IMR-90 (cell line): ENCODE measurements around the gene ENDOU.

ENCODE experiments used
- BHLHE40 ChIP-seq: fragments of 150-350 bp; IDR thresholded peaks from 2 replicates; pipeline ENCODE4 v1.6.1; 2016; ENCODE audit warnings: mild to moderate bottlenecking, low read depth, low read length
- CEBPB ChIP-seq: IDR thresholded peaks from 2 replicates; pipeline ENCODE4 v1.6.1; 2012; ENCODE audit warnings: low read depth, low read length, improper control_type of control experiment
- CTCF ChIP-seq: conservative IDR thresholded peaks from 2 replicates; pipeline ENCODE4 v1.5.1; 2012; ENCODE audit warnings: mild to moderate bottlenecking, low read depth, low read length, improper control_type of control experiment
- ELK1 ChIP-seq: fragments of 150-350 bp; IDR thresholded peaks from 2 replicates; pipeline ENCODE4 v1.6.1; 2016; ENCODE audit warnings: low read depth, mild to moderate bottlenecking, low read length, moderate library complexity, borderline replicate concordance
- FOS ChIP-seq: fragments of 150-350 bp; IDR thresholded peaks from 2 replicates; pipeline ENCODE4 v1.6.1; 2016; ENCODE audit warnings: low read depth, low read length
- MAFK ChIP-seq: IDR thresholded peaks from 2 replicates; pipeline ENCODE4 v1.6.1; 2012; ENCODE audit warnings: low read depth, low read length, improper control_type of control experiment
- MXI1 ChIP-seq: IDR thresholded peaks from 2 replicates; pipeline ENCODE4 v1.6.1; 2012; ENCODE audit warnings: low read depth, mild to moderate bottlenecking, low read length, moderate library complexity, borderline replicate concordance
- NFE2L2 ChIP-seq: fragments of 150-350 bp; IDR thresholded peaks from 2 replicates; pipeline ENCODE4 v1.6.1; 2016; ENCODE audit warnings: low read depth, mild to moderate bottlenecking, low read length
- POLR2A ChIP-seq: IDR thresholded peaks from 2 replicates; pipeline ENCODE4 v1.6.1; 2012; ENCODE audit warnings: mild to moderate bottlenecking, low read depth, low read length
- RAD21 ChIP-seq: IDR thresholded peaks from 2 replicates; pipeline ENCODE4 v1.6.1; 2012; ENCODE audit warnings: low read length, improper control_type of control experiment
- RCOR1 ChIP-seq: IDR thresholded peaks from 2 replicates; pipeline ENCODE4 v1.6.1; 2012; ENCODE audit warnings: mild to moderate bottlenecking, low read length, improper control_type of control experiment; ENCODE audit not compliant: insufficient replicate concordance
- RFX5 ChIP-seq: IDR thresholded peaks from 2 replicates; pipeline ENCODE4 v1.8.0; 2012; ENCODE audit warnings: low read depth, mild to moderate bottlenecking, low read length, moderate library complexity
- SMC3 ChIP-seq: fragments of 150-350 bp; IDR thresholded peaks from 2 replicates; pipeline ENCODE4 v1.6.1; 2016; ENCODE audit warnings: low read depth, mild to moderate bottlenecking, antibody characterized with exemption, low read length, moderate library complexity
- USF2 ChIP-seq: fragments of 150-350 bp; IDR thresholded peaks from 2 replicates; pipeline ENCODE4 v1.6.1; 2017; ENCODE audit warnings: mild to moderate bottlenecking, antibody characterized with exemption, low read length, low read depth

GRCh38 chr12:47698055-47698454 lies 27.2 kb downstream of the ENDOU start:
- TF ChIP-seq CTCF (no peak), POLR2A (no peak), SMC3 (no peak), CEBPB (no peak), ELK1 (no peak), RAD21 (no peak), NFE2L2 (no peak), RCOR1 (no peak), BHLHE40 (no peak), MAFK (no peak), MXI1 (no peak), RFX5 (no peak), FOS (no peak), USF2 (no peak)
